Measurements from ENCODE around the gene CACNA1D.
A peak's percentile ranks its signal among the peaks of the same experiment; 100 is the strongest.

Gene CACNA1D

DNA sequence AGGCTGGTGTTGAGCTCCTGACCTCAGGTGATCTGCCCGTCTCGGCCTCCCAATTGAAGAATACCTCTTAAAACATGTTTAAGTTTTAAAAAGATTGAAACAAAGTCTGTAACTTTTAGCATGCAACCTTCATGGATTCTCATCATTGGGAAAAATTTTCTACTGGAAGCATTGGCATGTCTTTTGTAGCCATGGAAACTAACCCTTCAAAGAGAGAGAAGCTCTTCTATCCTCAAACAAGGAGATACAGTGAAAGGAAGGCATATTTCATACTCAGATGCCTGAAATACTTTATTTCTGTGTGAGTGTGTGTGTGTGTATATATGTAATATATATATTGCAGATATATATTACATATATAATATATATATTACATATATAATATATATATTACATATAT is 196.9 kb downstream of the CACNA1D start:
- no peak for DNase-seq (ENCODE audit: low spot score)

GRCh38 chr3:53691885-53692284 is 197.5 kb downstream of the CACNA1D start:
- DNase-seq (ENCODE audit: low spot score): no peak

DNA sequence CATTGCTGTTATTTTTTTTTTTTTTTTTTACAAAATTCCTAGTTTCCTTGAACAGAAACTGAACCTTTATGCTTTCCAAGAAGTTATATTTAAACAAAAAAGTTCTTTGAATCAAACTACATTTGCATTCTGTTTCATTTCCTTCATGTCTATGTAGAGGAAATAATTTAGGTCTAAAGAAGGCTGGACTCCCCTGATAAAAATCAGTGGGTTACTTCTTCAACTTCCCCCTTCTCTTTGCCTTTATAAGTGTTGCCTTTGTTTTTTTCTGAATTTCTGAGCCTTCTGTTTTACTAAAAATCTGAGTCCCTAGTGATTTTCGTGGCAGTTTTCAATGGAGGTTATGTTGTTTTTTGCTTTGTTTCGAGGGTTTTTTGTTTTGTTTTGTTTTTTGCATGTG is 199.0 kb downstream of the CACNA1D start:
- DNase-seq (ENCODE audit: low spot score): no peak

DNA sequence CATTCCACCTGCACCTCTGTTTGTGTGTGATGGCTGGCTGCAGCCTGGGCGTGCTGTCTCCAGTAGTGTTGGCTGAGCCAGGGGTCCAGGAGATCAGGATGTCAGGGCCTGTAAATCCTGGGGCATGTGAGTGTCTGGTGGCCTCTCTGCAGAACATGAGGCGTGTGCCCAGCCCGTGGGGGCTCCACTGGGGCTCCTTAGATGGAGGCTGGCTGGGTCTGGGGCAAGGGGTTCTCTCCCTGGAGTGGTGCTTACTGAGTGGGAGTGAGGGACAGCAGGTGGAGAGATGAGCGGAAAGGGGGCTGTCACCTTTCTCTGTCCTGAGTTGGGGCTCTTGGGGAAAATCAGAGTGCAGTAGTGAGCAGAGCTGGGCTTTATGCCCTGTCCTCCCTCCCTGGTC is 199.6 kb downstream of the CACNA1D start:
- no peak for DNase-seq (ENCODE audit: low spot score)

- no peak for DNase-seq (ENCODE audit: low spot score)
Measured at GRCh38 chr3:53694666-53695323, 200.4 kb downstream of the CACNA1D start.

- no peak for DNase-seq (ENCODE audit: low spot score)
Measured at GRCh38 chr3:53695324-53695690, 200.9 kb downstream of the CACNA1D start.

DNA sequence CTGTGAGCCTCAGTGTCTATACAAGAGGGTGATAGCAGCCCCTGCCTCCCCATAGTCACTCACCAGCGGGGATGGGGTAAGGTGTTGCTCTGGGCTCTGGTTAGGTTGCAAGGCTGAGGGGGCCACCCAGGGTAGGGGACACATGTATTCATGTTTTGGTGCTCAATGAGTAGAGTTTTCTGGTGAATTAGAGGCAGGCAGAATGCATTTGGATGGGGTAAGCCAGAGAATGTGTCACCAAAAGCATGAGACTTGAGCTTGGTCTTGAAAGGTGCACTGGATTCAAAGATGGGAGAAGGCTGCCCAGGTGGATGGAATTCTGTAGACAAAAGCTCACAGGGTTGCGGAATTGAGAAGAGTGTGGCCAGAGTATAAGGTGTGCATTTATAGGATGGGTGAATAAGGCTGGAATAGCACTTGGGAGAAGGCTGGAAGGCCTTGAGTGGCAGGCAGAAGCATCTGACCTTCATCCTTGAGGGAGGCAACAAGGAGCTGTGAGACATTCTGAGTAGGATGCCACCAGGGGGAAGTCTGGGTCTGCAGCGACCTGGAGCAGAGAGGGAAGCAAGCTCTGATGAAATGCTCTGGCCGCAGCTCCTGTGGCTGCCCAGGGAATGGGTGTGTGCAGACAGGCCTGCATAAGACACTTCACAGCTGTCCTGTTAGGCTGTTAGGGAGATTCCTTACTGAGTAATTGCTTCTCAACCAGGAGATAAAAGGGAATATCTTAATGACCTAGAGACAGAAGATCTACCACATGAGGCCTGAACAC is 202.2 kb downstream of the CACNA1D start:
- DNase-seq (ENCODE audit: low spot score): no peak

DNA sequence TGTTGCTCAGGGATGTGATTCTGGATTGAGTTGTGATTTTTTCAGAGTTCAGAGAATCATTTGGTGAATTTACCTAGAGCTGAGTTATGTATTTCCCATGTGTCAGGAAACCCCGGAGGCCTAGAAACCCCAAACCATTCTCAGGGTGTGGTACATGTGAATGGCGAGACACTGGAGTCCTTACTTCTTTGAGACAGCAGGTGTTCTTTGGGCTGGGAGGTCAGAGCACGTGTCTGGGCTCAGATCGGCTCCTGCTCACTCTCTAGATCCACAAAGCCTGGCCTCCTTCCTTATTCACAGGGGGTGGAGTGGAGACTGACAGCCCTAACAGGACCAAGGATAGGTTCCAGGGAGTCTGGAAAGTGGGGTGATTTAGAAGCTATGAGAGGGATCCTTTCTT is 206.0 kb downstream of the CACNA1D start:
- no peak for DNase-seq (ENCODE audit: low spot score)

DNA sequence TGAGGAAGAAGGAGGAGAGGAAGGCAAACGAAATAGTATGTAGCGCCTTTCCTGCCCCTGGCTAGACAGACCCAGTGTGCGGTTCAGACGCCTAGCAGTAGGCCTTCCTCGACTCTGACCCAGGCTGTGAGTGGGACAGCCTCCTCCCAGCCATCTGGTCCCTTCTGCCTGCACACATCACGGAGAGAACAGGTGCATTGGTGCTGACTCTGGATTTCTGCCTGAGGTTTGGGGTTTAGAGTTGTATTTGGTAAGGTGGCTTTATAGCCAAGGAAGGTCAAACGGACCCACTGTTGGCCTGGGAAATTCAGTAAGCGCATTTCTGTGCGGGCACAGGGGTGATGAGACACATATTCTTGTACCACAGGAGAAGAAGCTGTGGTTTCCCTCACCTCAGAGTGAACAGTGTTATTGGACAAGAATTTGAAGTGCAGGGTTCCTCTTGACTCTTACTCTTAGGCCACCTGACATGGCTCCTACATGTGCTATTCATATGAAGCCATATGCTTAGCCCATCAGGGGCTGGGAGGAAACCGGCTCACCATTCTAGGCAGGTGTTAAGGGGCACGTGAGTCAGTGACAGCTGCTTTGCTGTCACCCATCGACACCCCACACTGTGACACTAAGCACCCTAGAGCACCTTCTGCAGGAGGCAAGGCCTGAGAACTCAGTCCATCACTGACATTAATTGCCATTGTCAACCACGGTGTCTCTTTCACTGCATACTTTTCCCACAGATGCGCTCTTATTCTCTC is 208.5 kb downstream of the CACNA1D start:
- no peak for DNase-seq (ENCODE audit: low spot score)

DNA sequence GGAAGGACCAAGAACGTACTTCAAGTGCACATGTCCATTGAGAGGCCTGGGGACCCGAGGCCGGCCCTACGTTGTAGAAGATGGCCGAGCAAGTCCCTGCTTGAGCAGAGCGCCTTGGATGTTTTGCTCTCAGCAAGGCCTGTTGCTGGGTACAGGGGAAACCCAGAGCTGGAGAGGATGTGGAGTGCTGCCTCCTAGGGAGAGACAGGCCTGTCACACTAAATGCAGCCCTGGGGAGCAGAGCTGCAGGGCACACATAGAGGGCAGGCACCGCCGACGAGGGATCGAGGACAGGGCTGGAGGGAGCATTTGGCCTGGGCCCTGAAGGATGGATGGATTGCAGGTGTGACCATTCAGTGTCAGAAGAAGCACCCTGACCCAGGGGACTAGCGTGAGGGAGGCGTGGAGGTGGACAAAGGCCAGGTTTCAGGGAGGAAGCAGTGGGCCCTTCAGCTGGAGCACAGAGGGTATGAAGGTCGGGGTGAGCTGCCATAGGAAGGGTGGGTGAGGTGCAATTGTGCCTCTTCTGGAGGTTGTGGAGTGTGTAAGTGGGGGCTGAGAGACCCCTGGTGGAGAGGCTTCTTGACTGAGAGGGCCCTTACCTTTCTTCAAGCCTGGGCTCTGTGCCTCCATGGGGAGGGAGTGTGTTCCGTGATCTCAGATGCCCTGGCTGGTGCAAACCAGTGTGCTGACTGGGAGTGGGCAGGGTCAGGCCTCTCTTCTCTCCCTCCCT is 209.4 kb downstream of the CACNA1D start:
- DNase-seq (ENCODE audit: low spot score): no peak

GRCh38 chr3:53704363-53704725 is 209.9 kb downstream of the CACNA1D start:
- no peak for DNase-seq (ENCODE audit: low spot score)

- peak; percentile 32 for DNase-seq (ENCODE audit: low spot score)
Measured at GRCh38 chr3:53705024-53705745, 210.8 kb downstream of the CACNA1D start.

DNA sequence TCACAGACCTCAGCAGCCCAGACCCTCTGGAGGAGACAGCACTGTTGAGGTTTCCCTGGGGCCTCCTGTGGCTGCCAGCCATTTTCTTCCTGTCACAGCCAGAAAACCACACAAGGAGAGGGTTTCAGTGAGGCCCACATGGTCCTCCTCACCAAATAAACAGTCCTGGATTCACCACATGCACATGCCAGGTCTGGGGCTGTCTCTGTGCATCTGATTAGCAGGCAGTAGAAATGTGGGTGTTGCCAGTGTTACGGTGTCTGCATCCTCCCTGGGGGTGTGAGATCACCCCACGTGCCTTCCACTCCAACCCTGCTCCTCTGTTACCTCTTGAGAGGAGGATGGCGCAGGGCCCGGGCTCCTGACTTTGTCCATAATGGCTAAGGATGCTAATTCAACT is 211.4 kb downstream of the CACNA1D start:
- DNase-seq (ENCODE audit: low spot score): no peak

GRCh38 chr3:53707222-53707621 is 212.8 kb downstream of the CACNA1D start:
- DNase-seq (ENCODE audit: low spot score): no peak

DNA sequence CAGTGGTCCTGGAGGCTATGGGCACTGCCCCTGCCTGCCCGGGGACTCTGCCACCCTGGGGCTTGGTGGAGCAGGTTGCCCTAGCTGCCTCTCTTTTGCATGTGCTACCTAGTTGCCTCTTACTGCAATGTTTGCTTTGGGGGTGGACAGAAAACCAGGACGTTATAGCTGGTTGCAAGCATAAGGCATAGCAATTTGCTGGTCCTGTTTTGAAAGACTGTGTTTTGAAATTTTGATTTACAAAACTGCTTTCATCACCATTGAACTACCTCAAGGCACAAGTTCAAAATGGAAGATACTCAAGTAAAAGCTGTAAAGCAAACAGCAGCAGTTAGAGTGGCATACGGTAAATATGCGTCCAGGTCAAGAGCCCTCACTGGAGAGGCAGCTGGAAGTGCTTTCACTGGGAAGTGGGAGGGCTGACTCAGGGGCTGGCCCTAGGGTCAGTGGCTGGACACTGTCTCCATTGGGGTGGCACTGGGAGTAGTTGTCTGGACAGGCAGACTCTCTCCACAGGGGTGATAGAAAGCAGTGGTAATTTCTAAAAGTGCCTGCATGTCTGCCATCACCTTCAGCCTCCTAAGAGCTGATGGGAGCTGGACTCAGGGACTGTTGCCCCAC is 213.7 kb downstream of the CACNA1D start:
- no peak for DNase-seq (ENCODE audit: low spot score)

DNA sequence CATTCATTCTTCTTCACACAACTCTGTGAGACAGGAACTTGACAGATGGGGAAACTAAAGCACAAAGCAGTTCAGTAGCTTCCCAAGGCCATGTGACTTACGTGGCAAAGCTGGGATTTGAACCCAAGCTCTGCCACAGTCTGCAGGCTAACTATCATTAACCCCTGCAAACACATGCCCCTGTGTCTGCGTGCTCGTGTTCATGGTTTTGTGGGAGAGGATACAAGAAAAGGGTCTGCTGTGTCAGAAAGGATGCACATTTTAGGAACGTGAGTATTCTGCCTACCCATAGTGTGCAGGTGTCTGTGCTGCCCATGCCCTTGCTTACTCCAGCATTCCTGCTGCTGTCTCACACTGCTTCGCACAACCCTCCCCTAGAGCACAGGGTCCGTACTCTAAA is 214.8 kb downstream of the CACNA1D start:
- no peak for DNase-seq (ENCODE audit: low spot score)

DNA sequence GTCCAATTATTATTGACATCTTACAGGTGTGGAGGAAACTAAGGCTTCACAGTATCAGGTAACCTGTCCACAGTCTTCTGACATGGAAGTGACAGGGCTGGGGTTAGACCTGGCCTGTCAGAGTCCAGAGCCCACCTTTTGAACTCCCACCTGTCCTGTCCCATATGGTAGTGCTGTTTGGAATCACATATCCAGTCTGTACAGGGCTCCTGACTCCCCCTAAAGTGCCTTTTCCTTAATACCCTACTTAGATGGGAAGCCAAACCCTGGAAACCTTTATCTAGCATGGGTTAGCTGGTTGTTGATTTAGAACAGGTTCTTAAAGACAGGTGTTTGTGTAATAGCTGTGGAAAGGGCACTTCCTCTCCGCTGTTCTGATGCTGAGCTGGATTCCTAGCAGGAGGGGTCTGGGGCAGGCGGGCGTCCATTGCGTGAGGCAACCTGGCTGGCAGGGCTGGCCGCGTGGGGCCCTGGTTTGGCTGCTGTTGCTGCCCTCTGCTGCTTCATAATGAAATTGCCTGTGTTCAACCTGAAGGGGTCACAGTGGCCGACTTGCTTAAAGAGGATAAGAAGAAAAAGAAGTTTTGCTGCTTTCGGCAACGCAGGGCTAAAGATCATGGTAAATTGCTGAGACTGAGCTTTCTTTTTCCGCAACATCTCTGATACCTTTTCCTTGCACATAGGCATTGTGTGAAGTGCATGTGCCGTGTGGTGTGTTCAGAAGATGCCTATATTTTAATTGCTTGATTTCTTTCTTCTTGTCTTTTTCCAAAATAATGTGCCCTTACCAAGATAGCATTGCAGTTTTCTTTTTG is 215.7 kb downstream of the CACNA1D start:
- DNase-seq (ENCODE audit: low spot score): peak; percentile 70

GRCh38 chr3:53711387-53711786 is 217.0 kb downstream of the CACNA1D start:
- no peak for DNase-seq (ENCODE audit: low spot score)

- no peak for DNase-seq (ENCODE audit: low spot score)
Measured at GRCh38 chr3:53712817-53713388, 218.5 kb downstream of the CACNA1D start.

GRCh38 chr3:53713626-53714025 is 219.2 kb downstream of the CACNA1D start:
- DNase-seq (ENCODE audit: low spot score): no peak

Data from kidney tubule cell (primary cell).